Mesothelial cell of epicardium (in vitro differentiated cells): ENCODE data around the gene VMP1. TPM values are rescaled to one million over a fixed set of nuclear protein-coding genes. Genes with fewer than 3 reads are reported as not detected.
A peak's percentile ranks its signal among the peaks of the same experiment; 100 is the strongest.
"Not testable (repeated sequence)": the region's sequence is repeated elsewhere in the genome, so short reads cannot be mapped to it uniquely, and the experiment has no call there.

Experiments used
- DNase-seq, 2 experiments: peaks; one replicate each; pipeline ENCODE4 v3.0.0; 2021; ENCODE audit warnings: low spot score in 2 of 2; ENCODE audit not compliant: unreplicated experiment in 2 of 2
- H3K27ac Mint-ChIP-seq: 2 replicates; pipeline ENCODE4 v1.8.0; 2021; ENCODE audit warnings: mixed read lengths
- H3K27me3 Mint-ChIP-seq: 2 replicates; pipeline ENCODE4 v1.8.0; 2021; ENCODE audit warnings: low read depth, mixed read lengths
- H3K36me3 Mint-ChIP-seq: 2 replicates; pipeline ENCODE4 v1.8.0; 2021; ENCODE audit warnings: mixed read lengths
- H3K4me1 Mint-ChIP-seq: 2 replicates; pipeline ENCODE4 v1.8.0; 2021; ENCODE audit warnings: mixed read lengths
- H3K4me3 Mint-ChIP-seq: 2 replicates; pipeline ENCODE4 v1.8.0; 2021; ENCODE audit warnings: mild to moderate bottlenecking, moderate library complexity, mixed read lengths
- H3K9me3 Mint-ChIP-seq: 2 replicates; pipeline ENCODE4 v1.8.0; 2021; ENCODE audit warnings: mixed read lengths
- total RNA-seq: library from RNA; stranded (reverse); gene quantifications from 3 replicates; pipeline ENCODE4 v1.2.1, GENCODE V29; 2021
- TF ChIP-seq, protein P1 (sequence below): fragments of 200-600 bp; sonication (generic); IDR thresholded peaks from one replicate; pipeline ENCODE4 v1.5.0; 2021; ENCODE audit warnings: antibody characterized with exemption; ENCODE audit not compliant: unreplicated experiment

VMP1 gene
- total RNA-seq, 1 donor from 2014 or later: 208 TPM

DNA sequence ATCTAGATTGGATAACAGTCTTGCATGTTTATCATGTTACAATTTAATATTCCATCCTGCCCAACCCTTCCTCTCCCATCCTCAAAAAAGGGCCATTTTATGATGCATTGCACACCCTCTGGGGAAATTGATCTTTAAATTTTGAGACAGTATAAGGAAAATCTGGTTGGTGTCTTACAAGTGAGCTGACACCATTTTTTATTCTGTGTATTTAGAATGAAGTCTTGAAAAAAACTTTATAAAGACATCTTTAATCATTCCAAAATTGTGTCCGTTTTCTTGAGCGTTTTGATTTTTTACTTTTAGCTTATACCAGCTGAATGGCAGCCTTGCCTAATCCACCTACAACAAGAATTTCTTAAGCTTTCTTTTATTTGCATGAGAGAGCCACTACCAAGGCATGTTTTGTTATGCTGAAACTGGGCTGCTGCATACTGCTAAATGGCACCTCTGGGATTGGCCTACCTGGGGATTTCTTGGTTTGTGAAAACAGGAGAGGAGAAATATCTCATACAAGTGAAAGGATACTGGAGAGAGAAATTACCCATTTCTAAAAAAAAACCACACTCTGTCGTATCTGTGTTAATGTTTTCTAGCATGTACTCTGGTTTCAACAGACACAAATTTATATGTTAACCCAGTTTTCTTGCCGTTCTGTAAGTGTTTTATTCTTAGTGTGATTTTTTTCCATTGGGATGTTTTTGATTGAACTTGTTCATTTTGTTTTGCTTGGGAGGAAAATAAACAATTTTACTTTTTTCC, 133.1 kb downstream of the VMP1 start:
- Mint-ChIP-seq H3K9me3 (no peaks in the 10 kb centered on the region), H3K27me3 (no peaks in the 10 kb centered on the region), H3K27ac (peak overlapping the region; percentile 99), H3K36me3 (peaks cover 34% of the 10 kb centered on the region), H3K4me3 (peak overlapping the region; percentile 94), H3K4me1 (peaks cover 63% of the 10 kb centered on the region)
- DNase-seq: no peak
- TF ChIP-seq, protein P1, sequence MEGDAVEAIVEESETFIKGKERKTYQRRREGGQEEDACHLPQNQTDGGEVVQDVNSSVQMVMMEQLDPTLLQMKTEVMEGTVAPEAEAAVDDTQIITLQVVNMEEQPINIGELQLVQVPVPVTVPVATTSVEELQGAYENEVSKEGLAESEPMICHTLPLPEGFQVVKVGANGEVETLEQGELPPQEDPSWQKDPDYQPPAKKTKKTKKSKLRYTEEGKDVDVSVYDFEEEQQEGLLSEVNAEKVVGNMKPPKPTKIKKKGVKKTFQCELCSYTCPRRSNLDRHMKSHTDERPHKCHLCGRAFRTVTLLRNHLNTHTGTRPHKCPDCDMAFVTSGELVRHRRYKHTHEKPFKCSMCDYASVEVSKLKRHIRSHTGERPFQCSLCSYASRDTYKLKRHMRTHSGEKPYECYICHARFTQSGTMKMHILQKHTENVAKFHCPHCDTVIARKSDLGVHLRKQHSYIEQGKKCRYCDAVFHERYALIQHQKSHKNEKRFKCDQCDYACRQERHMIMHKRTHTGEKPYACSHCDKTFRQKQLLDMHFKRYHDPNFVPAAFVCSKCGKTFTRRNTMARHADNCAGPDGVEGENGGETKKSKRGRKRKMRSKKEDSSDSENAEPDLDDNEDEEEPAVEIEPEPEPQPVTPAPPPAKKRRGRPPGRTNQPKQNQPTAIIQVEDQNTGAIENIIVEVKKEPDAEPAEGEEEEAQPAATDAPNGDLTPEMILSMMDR: no peak

DNA sequence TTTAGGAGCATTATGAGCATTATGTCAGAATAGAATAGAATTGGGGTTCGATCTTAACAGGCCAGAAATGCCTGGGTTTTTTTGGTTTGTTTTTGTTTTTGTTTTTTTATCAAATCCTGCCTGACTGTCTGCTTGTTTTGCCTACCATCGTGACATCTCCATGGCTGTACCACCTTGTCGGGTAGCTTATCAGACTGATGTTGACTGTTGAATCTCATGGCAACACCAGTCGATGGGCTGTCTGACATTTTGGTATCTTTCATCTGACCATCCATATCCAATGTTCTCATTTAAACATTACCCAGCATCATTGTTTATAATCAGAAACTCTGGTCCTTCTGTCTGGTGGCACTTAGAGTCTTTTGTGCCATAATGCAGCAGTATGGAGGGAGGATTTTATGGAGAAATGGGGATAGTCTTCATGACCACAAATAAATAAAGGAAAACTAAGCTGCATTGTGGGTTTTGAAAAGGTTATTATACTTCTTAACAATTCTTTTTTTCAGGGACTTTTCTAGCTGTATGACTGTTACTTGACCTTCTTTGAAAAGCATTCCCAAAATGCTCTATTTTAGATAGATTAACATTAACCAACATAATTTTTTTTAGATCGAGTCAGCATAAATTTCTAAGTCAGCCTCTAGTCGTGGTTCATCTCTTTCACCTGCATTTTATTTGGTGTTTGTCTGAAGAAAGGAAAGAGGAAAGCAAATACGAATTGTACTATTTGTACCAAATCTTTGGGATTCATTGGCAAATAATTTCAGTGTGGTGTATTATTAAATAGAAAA, 133.8 kb downstream of the VMP1 start:
- Mint-ChIP-seq H3K4me1 (peaks cover 66% of the 10 kb centered on the region), H3K4me3 (peak overlapping the region; percentile 94), H3K36me3 (peaks cover 34% of the 10 kb centered on the region), H3K27ac (peak overlapping the region; percentile 99)
- not testable (repeated sequence) for DNase-seq, H3K27me3 Mint-ChIP-seq, H3K9me3 Mint-ChIP-seq

GRCh38 chr17:59841882-59842263, 134.4 kb downstream of the VMP1 start:
- Mint-ChIP-seq H3K4me3 (peak overlapping the region; percentile 94), H3K36me3 (peaks cover 34% of the 10 kb centered on the region), H3K4me1 (peaks cover 67% of the 10 kb centered on the region), H3K27ac (peak overlapping the region; percentile 99)
- H3K9me3 Mint-ChIP-seq, H3K27me3 Mint-ChIP-seq, DNase-seq: not testable (repeated sequence)

GRCh38 chr17:59842901-59843652, 135.6 kb downstream of the VMP1 start:
- DNase-seq: no peak
- Mint-ChIP-seq H3K27ac (peak overlapping the region; percentile 99), H3K4me1 (peaks cover 70% of the 10 kb centered on the region), H3K36me3 (peaks cover 34% of the 10 kb centered on the region), H3K4me3 (peak overlapping the region; percentile 30), H3K27me3 (no peaks in the 10 kb centered on the region), H3K9me3 (no peaks in the 10 kb centered on the region)
- TF ChIP-seq, protein P1: no peak

GRCh38 chr17:59844884-59845594, 137.6 kb downstream of the VMP1 start:
- Mint-ChIP-seq H3K27me3 (no peaks in the 10 kb centered on the region), H3K36me3 (peaks cover 23% of the 10 kb centered on the region), H3K4me3 (no peak overlapping the region), H3K4me1 (peaks cover 67% of the 10 kb centered on the region), H3K27ac (peak overlapping the region; percentile 89), H3K9me3 (no peaks in the 10 kb centered on the region)
- TF ChIP-seq, protein P1: no peak
- no peak for DNase-seq
